WTC11 (cell line): ENCODE measurements around the gene CA5A. TPM values are rescaled to one million over a fixed set of nuclear protein-coding genes. Genes with fewer than 3 reads are reported as not detected.

Source experiments
- ATAC-seq: fragments of 200-7000 bp; cut with Tn5 transposase; 2 replicates; pipeline ENCODE4 v1.10.0; 2021; ENCODE audit warnings: mild to moderate bottlenecking, moderate library complexity
- CTCF ChIA-PET: fragments of 300-600 bp; sonication (Branson Sonifier 250); formaldehyde crosslinking; loops from one replicate; lab custom pipeline; 2021; ENCODE audit warnings: antibody characterized with exemption; lab: Charles Lee
- POLR2A ChIA-PET: fragments of 350-600 bp; sonication (Branson Sonifier 250); formaldehyde crosslinking; loops from one replicate; lab custom pipeline; 2021; ENCODE audit warnings: antibody characterized with exemption; lab: Charles Lee
- DNase-seq: peaks from one replicate; pipeline ENCODE4 v3.0.0; 2021; ENCODE audit warnings: low spot score
- H3K27ac Mint-ChIP-seq: 2 replicates; pipeline ENCODE4 v1.8.0; 2021; ENCODE audit warnings: mixed read lengths
- H3K27me3 Mint-ChIP-seq: 2 replicates; pipeline ENCODE4 v1.8.0; 2021; ENCODE audit warnings: low read depth, mild to moderate bottlenecking, moderate library complexity, mixed read lengths
- H3K36me3 Mint-ChIP-seq: 2 replicates; pipeline ENCODE4 v1.8.0; 2021; ENCODE audit warnings: mixed read lengths
- H3K4me1 Mint-ChIP-seq: 2 replicates; pipeline ENCODE4 v1.8.0; 2022; ENCODE audit warnings: mixed read lengths
- H3K4me3 Mint-ChIP-seq: 2 replicates; pipeline ENCODE4 v1.8.0; 2021; ENCODE audit warnings: mild to moderate bottlenecking, moderate library complexity, mixed read lengths
- H3K9me3 Mint-ChIP-seq: 2 replicates; pipeline ENCODE4 v1.8.0; 2021; ENCODE audit warnings: mixed read lengths
- ATF6 ChIP-seq: sonication (generic); formaldehyde crosslinking; IDR thresholded peaks from 2 replicates; pipeline ENCODE4 v1.8.1; 2023; ENCODE audit warnings: mild to moderate bottlenecking, missing genetic modification reagents
- CBFB ChIP-seq: sonication (generic); formaldehyde crosslinking; IDR thresholded peaks from 2 replicates; pipeline ENCODE4 v1.8.1; 2022; ENCODE audit warnings: mild to moderate bottlenecking, low read depth, missing genetic modification reagents
- CREB1 ChIP-seq: sonication (generic); formaldehyde crosslinking; IDR thresholded peaks from 2 replicates; pipeline ENCODE4 v1.8.0; 2023; ENCODE audit warnings: mild to moderate bottlenecking, missing genetic modification reagents
- KAT7 ChIP-seq: sonication (generic); formaldehyde crosslinking; IDR thresholded peaks from 2 replicates; pipeline ENCODE4 v1.8.1; 2023; ENCODE audit warnings: missing genetic modification reagents, mild to moderate bottlenecking, borderline replicate concordance
- NR2C2 ChIP-seq: sonication (generic); formaldehyde crosslinking; IDR thresholded peaks from 2 replicates; pipeline ENCODE4 v1.8.0; 2022; ENCODE audit warnings: mild to moderate bottlenecking, missing genetic modification reagents
- RORB ChIP-seq: fragments of 250-450 bp; sonication (Bioruptor Pico); IDR thresholded peaks from 2 replicates; pipeline ENCODE4 v1.9.0; 2021; ENCODE audit warnings: mild to moderate bottlenecking
- SMAD4 ChIP-seq: sonication (generic); formaldehyde crosslinking; IDR thresholded peaks from 2 replicates; pipeline ENCODE4 v1.8.0; 2022; ENCODE audit warnings: mild to moderate bottlenecking, missing genetic modification reagents
- TEAD1 ChIP-seq: sonication (generic); formaldehyde crosslinking; IDR thresholded peaks from 2 replicates; pipeline ENCODE4 v1.8.0; 2022; ENCODE audit warnings: mild to moderate bottlenecking, missing genetic modification reagents
- TP53 ChIP-seq: sonication (generic); formaldehyde crosslinking; IDR thresholded peaks from 2 replicates; pipeline ENCODE4 v1.8.1; 2023; ENCODE audit warnings: mild to moderate bottlenecking, missing genetic modification reagents
- ZBTB21 ChIP-seq: sonication (generic); formaldehyde crosslinking; IDR thresholded peaks from 2 replicates; pipeline ENCODE4 v1.8.1; 2023; ENCODE audit warnings: mild to moderate bottlenecking, missing genetic modification reagents, borderline replicate concordance
- ZMAT4 ChIP-seq: fragments of 250-450 bp; sonication (Bioruptor Pico); IDR thresholded peaks from 2 replicates; pipeline ENCODE4 v1.9.0; 2021; ENCODE audit warnings: mild to moderate bottlenecking
- ZNF121 ChIP-seq: sonication (generic); formaldehyde crosslinking; IDR thresholded peaks from 2 replicates; pipeline ENCODE4 v1.8.0; 2023; ENCODE audit warnings: missing genetic modification reagents
- ZNF232 ChIP-seq: sonication (generic); formaldehyde crosslinking; IDR thresholded peaks from 2 replicates; pipeline ENCODE4 v1.8.0; 2022; ENCODE audit warnings: mild to moderate bottlenecking, missing genetic modification reagents
- total RNA-seq: library from RNA; stranded (reverse); gene quantifications from 3 replicates; pipeline ENCODE4 v1.2.3, GENCODE V29; 2021
- TF ChIP-seq, protein P1 (sequence below): fragments of 200-600 bp; IDR thresholded peaks from 2 replicates; pipeline ENCODE4 v1.8.0; 2022; ENCODE audit warnings: antibody characterized with exemption
- TF ChIP-seq, protein P2 (sequence below): fragments of 250-450 bp; sonication (Bioruptor Pico); IDR thresholded peaks from 2 replicates; pipeline ENCODE4 v1.9.0; 2021; ENCODE audit warnings: moderate library complexity, mild to moderate bottlenecking, inconsistent platforms, borderline replicate concordance
- TF ChIP-seq, protein P3 (sequence below): sonication (generic); formaldehyde crosslinking; IDR thresholded peaks from 2 replicates; pipeline ENCODE4 v1.8.1; 2023; ENCODE audit warnings: mild to moderate bottlenecking, missing genetic modification reagents, borderline replicate concordance
- TF ChIP-seq, protein P4 (sequence below): fragments of 250-450 bp; sonication (Bioruptor Pico); conservative IDR thresholded peaks from 2 replicates; pipeline ENCODE4 v1.9.0; 2021; ENCODE audit warnings: mild to moderate bottlenecking

CA5A gene
- total RNA-seq, 1 experiment from 2014 or later = not detected

GRCh38 chr16:87845807-87846619 lies 90.3 kb downstream of the CA5A start (continued):
- no peak for TF ChIP-seq ZNF121 (CRISPR knock-in tag)
- TF ChIP-seq, protein P1, sequence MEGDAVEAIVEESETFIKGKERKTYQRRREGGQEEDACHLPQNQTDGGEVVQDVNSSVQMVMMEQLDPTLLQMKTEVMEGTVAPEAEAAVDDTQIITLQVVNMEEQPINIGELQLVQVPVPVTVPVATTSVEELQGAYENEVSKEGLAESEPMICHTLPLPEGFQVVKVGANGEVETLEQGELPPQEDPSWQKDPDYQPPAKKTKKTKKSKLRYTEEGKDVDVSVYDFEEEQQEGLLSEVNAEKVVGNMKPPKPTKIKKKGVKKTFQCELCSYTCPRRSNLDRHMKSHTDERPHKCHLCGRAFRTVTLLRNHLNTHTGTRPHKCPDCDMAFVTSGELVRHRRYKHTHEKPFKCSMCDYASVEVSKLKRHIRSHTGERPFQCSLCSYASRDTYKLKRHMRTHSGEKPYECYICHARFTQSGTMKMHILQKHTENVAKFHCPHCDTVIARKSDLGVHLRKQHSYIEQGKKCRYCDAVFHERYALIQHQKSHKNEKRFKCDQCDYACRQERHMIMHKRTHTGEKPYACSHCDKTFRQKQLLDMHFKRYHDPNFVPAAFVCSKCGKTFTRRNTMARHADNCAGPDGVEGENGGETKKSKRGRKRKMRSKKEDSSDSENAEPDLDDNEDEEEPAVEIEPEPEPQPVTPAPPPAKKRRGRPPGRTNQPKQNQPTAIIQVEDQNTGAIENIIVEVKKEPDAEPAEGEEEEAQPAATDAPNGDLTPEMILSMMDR = no peak
- TF ChIP-seq, protein P2, sequence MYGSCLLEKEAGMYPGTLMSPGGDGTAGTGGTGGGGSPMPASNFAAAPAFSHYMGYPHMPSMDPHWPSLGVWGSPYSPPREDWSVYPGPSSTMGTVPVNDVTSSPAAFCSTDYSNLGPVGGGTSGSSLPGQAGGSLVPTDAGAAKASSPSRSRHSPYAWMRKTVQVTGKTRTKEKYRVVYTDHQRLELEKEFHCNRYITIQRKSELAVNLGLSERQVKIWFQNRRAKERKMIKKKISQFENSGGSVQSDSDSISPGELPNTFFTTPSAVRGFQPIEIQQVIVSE = no peak

DNA sequence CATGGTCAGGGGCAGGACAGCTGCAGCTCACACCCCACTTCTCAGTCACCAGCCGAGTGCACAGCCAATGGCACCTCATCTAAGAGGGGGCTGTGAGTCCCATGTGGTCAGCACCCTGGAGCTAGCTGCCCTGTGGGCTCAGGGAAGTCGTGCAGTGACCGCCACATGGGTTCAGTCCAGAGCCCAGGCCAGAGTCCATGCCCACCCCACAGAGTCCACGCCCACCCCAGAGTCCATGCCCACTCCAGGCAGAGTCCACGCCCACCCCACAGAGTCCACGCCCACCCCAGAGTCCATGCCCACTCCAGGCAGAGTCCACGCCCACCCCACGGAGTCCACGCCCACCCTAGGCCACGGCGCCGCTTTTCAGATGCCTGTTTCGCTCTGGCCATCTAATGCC lies 91.1 kb downstream of the CA5A start:
- H3K27ac Mint-ChIP-seq = no peak overlapping the region
- H3K4me3 Mint-ChIP-seq = no peak overlapping the region
- H3K27me3 Mint-ChIP-seq = no peaks in the 10 kb centered on the region
- ChIA-PET POLR2A (interaction anchor here (0.7 kb wide), 1 partner anchor 142 kb away, joined by 3 read pairs; no protein-coding TSS in a partner anchor), CTCF (interaction anchor here (9.1 to 10.4 kb wide), 2 partner anchors 25 to 65 kb away, joined by 122 to 234 read pairs; partner anchors contain the start of gene SLC7A5)
- peaks cover 3% of the 10 kb centered on the region; the same call in 1 of the 2 replicates for H3K36me3 Mint-ChIP-seq
- no peak for DNase-seq
- TF ChIP-seq ZNF232 (CRISPR knock-in tag) (no peak), CBFB (no peak)
- ATAC-seq = no peak
- H3K9me3 Mint-ChIP-seq = no peaks in the 10 kb centered on the region
- peaks cover 16% of the 10 kb centered on the region for H3K4me1 Mint-ChIP-seq

- Mint-ChIP-seq H3K9me3 (no peaks in the 10 kb centered on the region), H3K4me3 (no peak overlapping the region), H3K27me3 (no peaks in the 10 kb centered on the region), H3K4me1 (peaks cover 15% of the 10 kb centered on the region), H3K27ac (peak overlapping the region; percentile 40; the same call in 1 of the 2 replicates)
- CTCF ChIA-PET = interaction anchor here (0.9 to 9.1 kb wide), 2 partner anchors 64 to 68 kb away, joined by 5 to 122 read pairs; no protein-coding TSS in a partner anchor
- DNase-seq = no peak
- POLR2A ChIA-PET = interaction anchor here (0.7 kb wide), 1 partner anchor 141 kb away, joined by 3 read pairs; no protein-coding TSS in a partner anchor
- TF ChIP-seq KAT7 (CRISPR knock-in tag) (no peak), TEAD1 (CRISPR knock-in tag) (no peak), SMAD4 (CRISPR knock-in tag) (no peak), RORB (CRISPR knock-in tag) (no peak), NR2C2 (CRISPR knock-in tag) (no peak), ZMAT4 (CRISPR knock-in tag) (no peak), ZBTB21 (CRISPR knock-in tag) (no peak), ATF6 (no peak), TP53 (CRISPR knock-in tag) (no peak), CREB1 (CRISPR knock-in tag) (no peak)
- TF ChIP-seq, protein P3, sequence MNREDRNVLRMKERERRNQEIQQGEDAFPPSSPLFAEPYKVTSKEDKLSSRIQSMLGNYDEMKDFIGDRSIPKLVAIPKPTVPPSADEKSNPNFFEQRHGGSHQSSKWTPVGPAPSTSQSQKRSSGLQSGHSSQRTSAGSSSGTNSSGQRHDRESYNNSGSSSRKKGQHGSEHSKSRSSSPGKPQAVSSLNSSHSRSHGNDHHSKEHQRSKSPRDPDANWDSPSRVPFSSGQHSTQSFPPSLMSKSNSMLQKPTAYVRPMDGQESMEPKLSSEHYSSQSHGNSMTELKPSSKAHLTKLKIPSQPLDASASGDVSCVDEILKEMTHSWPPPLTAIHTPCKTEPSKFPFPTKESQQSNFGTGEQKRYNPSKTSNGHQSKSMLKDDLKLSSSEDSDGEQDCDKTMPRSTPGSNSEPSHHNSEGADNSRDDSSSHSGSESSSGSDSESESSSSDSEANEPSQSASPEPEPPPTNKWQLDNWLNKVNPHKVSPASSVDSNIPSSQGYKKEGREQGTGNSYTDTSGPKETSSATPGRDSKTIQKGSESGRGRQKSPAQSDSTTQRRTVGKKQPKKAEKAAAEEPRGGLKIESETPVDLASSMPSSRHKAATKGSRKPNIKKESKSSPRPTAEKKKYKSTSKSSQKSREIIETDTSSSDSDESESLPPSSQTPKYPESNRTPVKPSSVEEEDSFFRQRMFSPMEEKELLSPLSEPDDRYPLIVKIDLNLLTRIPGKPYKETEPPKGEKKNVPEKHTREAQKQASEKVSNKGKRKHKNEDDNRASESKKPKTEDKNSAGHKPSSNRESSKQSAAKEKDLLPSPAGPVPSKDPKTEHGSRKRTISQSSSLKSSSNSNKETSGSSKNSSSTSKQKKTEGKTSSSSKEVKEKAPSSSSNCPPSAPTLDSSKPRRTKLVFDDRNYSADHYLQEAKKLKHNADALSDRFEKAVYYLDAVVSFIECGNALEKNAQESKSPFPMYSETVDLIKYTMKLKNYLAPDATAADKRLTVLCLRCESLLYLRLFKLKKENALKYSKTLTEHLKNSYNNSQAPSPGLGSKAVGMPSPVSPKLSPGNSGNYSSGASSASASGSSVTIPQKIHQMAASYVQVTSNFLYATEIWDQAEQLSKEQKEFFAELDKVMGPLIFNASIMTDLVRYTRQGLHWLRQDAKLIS (CRISPR knock-in tag) = no peak
- TF ChIP-seq, protein P4, sequence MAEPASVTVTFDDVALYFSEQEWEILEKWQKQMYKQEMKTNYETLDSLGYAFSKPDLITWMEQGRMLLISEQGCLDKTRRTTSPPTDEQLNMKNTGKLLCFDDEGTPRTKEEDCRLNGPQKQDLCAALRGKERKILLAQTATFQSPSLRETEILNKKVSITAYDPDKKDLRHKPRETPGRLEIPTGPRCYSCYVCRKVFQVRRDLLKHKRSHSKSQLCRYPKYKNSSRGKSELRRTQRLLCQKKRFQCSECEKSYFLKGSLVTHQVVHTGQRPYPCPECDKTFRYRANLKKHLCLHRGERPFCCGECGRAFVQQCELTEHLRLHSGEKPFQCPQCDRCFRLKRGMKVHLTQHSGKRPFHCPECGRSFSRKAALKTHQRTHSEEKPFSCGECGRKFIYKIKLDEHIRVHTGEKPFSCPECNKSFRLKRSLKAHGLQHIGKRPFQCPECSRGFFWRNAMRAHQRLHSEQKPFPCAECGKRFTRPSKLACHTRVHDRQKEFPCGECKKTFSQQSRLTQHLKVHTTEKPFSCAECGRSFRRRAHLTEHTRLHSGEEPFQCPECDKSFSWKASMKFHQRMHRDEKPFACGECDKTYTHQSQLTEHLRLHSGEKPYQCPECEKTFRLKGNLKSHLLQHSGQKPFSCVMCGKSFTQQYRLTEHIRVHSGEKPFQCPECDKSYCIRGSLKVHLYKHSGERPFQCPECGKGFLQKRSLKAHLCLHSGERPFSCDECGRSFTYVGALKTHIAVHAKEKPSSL = no peak
- TF ChIP-seq, all 79 proteins: peak for 0
- H3K36me3 Mint-ChIP-seq = peaks cover 2% of the 10 kb centered on the region; the same call in 1 of the 2 replicates
- no peak for ATAC-seq
Observed at GRCh38 chr16:87844809-87845208, 91.5 kb downstream of the CA5A start.
